ENCODE measurements around the gene SYNGR3.

DNA sequence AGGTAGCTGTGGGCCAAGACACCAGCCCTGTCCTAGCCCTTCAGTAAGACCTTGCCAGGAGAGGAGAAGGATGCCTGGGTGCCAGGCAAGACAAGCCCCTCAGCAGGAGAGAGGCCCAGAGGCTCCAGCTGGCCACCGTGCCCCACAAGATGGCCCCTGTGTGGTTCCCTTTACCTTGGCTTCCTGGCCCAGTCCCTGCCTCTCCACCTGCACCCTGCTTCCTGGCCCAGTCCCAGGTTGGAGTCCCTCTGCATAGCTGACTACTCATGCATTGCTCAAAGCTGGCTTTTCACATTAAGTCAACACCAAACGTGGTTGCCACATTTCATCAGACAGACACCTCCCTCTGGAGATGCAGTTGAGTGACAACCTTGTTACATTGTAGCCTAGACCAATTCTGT is 4.0 kb downstream of the SYNGR3 start:
- TF ChIP-seq POLR2A (IDR thresholded peaks at IDR 0.05): no peak
- TF ChIP-seq, protein P1, sequence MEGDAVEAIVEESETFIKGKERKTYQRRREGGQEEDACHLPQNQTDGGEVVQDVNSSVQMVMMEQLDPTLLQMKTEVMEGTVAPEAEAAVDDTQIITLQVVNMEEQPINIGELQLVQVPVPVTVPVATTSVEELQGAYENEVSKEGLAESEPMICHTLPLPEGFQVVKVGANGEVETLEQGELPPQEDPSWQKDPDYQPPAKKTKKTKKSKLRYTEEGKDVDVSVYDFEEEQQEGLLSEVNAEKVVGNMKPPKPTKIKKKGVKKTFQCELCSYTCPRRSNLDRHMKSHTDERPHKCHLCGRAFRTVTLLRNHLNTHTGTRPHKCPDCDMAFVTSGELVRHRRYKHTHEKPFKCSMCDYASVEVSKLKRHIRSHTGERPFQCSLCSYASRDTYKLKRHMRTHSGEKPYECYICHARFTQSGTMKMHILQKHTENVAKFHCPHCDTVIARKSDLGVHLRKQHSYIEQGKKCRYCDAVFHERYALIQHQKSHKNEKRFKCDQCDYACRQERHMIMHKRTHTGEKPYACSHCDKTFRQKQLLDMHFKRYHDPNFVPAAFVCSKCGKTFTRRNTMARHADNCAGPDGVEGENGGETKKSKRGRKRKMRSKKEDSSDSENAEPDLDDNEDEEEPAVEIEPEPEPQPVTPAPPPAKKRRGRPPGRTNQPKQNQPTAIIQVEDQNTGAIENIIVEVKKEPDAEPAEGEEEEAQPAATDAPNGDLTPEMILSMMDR (IDR thresholded peaks at IDR 0.05): no peak

Measured in esophagus squamous epithelium (tissue), 4 donors.